ENCODE measurements around the gene PAK3. TPM values are rescaled to one million over a fixed set of nuclear protein-coding genes. Genes with fewer than 3 reads are reported as not detected.

The PAK3 gene
- total RNA-seq, 1 experiment from 2014 or later: 7.5 TPM

GRCh38 chrX:111119341-111119740 is 23.4 kb downstream of the PAK3 start:
- H3K4me3 Mint-ChIP-seq: no peak overlapping the region
- H2AK5ac ChIP-seq (ENCODE audit: insufficient read length, low read length): no peak overlapping the region
- peaks cover 4 to 7% of the 10 kb centered on the region in 2 experiments; a peak in 3 of 4 replicates for H3K4me1 Mint-ChIP-seq
- H3K9ac ChIP-seq (ENCODE audit: extremely low read depth, insufficient read length, low read length): no peak overlapping the region
- no peak overlapping the region for H2BK120ac ChIP-seq (ENCODE audit: low read depth, low read length, poor library complexity, severe bottlenecking)
- no peak overlapping the region for H4K5ac ChIP-seq (ENCODE audit: insufficient read length, low read depth, low read length)
- H2BK20ac ChIP-seq (ENCODE audit: low read depth, low read length, poor library complexity, severe bottlenecking): no peak overlapping the region
- H2BK5ac ChIP-seq (ENCODE audit: insufficient read length, low read length): no peak overlapping the region
- no peaks in the 10 kb centered on the region for H4K20me1 ChIP-seq (ENCODE audit: control insufficient read depth, insufficient read depth, insufficient read length)
- no peaks in the 10 kb centered on the region for H3K9me3 Mint-ChIP-seq
- H3T11ph ChIP-seq (ENCODE audit: low read length): no peak overlapping the region
- no peaks in the 10 kb centered on the region for H3K27me3 Mint-ChIP-seq (ENCODE audit: low read depth)
- no peak overlapping the region for H2BK15ac ChIP-seq (ENCODE audit: low read depth, low read length)
- no peak overlapping the region for H2BK12ac ChIP-seq (ENCODE audit: insufficient read length, low read depth, low read length)
- no peak overlapping the region for H4K8ac ChIP-seq (replicated peaks; ENCODE audit: insufficient read length, low read depth, low read length)
- no peak overlapping the region for H3K23ac ChIP-seq (ENCODE audit: insufficient read length, low read depth, low read length)
- no peak overlapping the region for H3K18ac ChIP-seq (ENCODE audit: insufficient read length, low read depth, low read length)
- peaks cover 0 to 22% (median 10%) of the 10 kb centered on the region in 3 experiments; a peak in 5 of 7 replicates for H3K36me3 Mint-ChIP-seq (ENCODE audit: insufficient read depth in 1 of 3, low read depth in 3 of 3)
- H3K27me3 ChIP-seq (ENCODE audit: insufficient read depth, low read length): no peaks in the 10 kb centered on the region
- H3K56ac ChIP-seq (ENCODE audit: insufficient read length, low read depth, low read length): no peak overlapping the region
- H3K4ac ChIP-seq (ENCODE audit: low read depth, low read length): no peak overlapping the region
- H2AFZ ChIP-seq (ENCODE audit: low read length): no peak overlapping the region
- H3K79me2 ChIP-seq (ENCODE audit: insufficient read depth, low read length): no peaks in the 10 kb centered on the region
- H4K91ac ChIP-seq (ENCODE audit: insufficient read length, low read depth, low read length): no peak overlapping the region
- no peak overlapping the region for H3K27ac Mint-ChIP-seq
- H3K9me3 ChIP-seq (ENCODE audit: control insufficient read depth, low read depth, low read length): no peaks in the 10 kb centered on the region
- no peak overlapping the region for H3K27ac ChIP-seq (ENCODE audit: insufficient read length, low read depth, low read length)
- DNase-seq: no peak
- no peaks in the 10 kb centered on the region for H3K79me1 ChIP-seq (ENCODE audit: insufficient read depth, low read depth, low read length, poor library complexity, severe bottlenecking)
- WGBS (ENCODE audit: extremely low coverage, insufficient read length, low lambda C conversion rate): no CpG with 5 or more reads among the region's 2 CpGs
- TF ChIP-seq CTCF (conservative IDR thresholded peaks at IDR 0.05): no peak
- peaks cover 3% of the 10 kb centered on the region; the same call in 1 of the 2 replicates for H3K4me1 ChIP-seq (ENCODE audit: insufficient read depth, low read length)
- no peak overlapping the region for H3K14ac ChIP-seq (ENCODE audit: insufficient read depth, low read length)
- no peaks in the 10 kb centered on the region for H3K23me2 ChIP-seq (ENCODE audit: insufficient read length, low read depth, low read length, poor library complexity, severe bottlenecking)
- no peak overlapping the region for H3K4me2 ChIP-seq (ENCODE audit: insufficient read depth, insufficient read length, low read length)
